Fibroblast of lung (primary cell): Measurements from ENCODE around the gene MPDU1. TPM values are rescaled to one million over a fixed set of nuclear protein-coding genes. Genes with fewer than 3 reads are reported as not detected.
A peak's percentile ranks its signal among the peaks of the same experiment; 100 is the strongest.

Experiments
- DNase-seq, 2 donors: peaks; one replicate each; pipeline versions ENCODE4 v3.0.0 to v3.0.0-alpha.2; 2010; ENCODE audit warnings: low read depth in 2 of 2
- H2AFZ ChIP-seq: 2 replicates; pipeline ENCODE4 v1.5.1; 2012; ENCODE audit warnings: low read length, control low read depth, inconsistent platforms
- H3K27ac ChIP-seq: 2 replicates; pipeline ENCODE4 v1.5.1; 2011; ENCODE audit warnings: low read length, control low read depth; ENCODE audit not compliant: insufficient read depth
- H3K27me3 ChIP-seq: 2 replicates; pipeline ENCODE4 v1.5.1; 2011; ENCODE audit warnings: mild to moderate bottlenecking, low read length; ENCODE audit not compliant: control insufficient read depth, insufficient read depth
- H3K36me3 ChIP-seq: 2 replicates; pipeline ENCODE4 v1.5.1; 2011; ENCODE audit warnings: low read length; ENCODE audit not compliant: control insufficient read depth, insufficient read depth
- H3K4me1 ChIP-seq: 2 replicates; pipeline ENCODE4 v1.5.1; 2011; ENCODE audit warnings: low read length; ENCODE audit not compliant: control insufficient read depth, insufficient read depth; ENCODE audit errors: extremely low read depth
- H3K4me2 ChIP-seq: 2 replicates; pipeline ENCODE4 v1.5.1; 2011; ENCODE audit warnings: low read length, control low read depth; ENCODE audit not compliant: insufficient read depth; ENCODE audit errors: extremely low read depth
- H3K4me3 ChIP-seq, 4 experiments: fragments of 200-600 bp in 1 of 4; sonication (generic) in 1 of 4; replicated peaks in 1 of 4; 2 replicates each; pipeline ENCODE4 v1.5.1; 2011 to 2016; ENCODE audit warnings: low read length in 4 of 4, low read depth in 3 of 4, mild to moderate bottlenecking in 3 of 4, control low read depth in 2 of 4, inconsistent platforms in 1 of 4, mixed read lengths in 1 of 4; ENCODE audit not compliant: insufficient read depth in 1 of 4; ENCODE audit errors: control extremely low read depth in 1 of 4
- H3K79me2 ChIP-seq: 2 replicates; pipeline ENCODE4 v1.5.1; 2012; ENCODE audit warnings: mild to moderate bottlenecking, low read length, inconsistent platforms; ENCODE audit not compliant: control insufficient read depth, insufficient read depth
- H3K9ac ChIP-seq: 2 replicates; pipeline ENCODE4 v1.5.1; 2011; ENCODE audit warnings: mild to moderate bottlenecking, low read length, control low read depth; ENCODE audit not compliant: insufficient read depth
- H3K9me3 ChIP-seq: 2 replicates; pipeline ENCODE4 v1.5.1; 2012; ENCODE audit warnings: low read depth, low read length; ENCODE audit not compliant: control insufficient read depth, insufficient read depth
- H4K20me1 ChIP-seq: 2 replicates; pipeline ENCODE4 v1.5.1; 2011; ENCODE audit warnings: low read length; ENCODE audit not compliant: control insufficient read depth, insufficient read depth; ENCODE audit errors: extremely low read depth
- EZH2 ChIP-seq: IDR thresholded peaks from 2 replicates; pipeline ENCODE4 v1.5.1; 2012; ENCODE audit warnings: low read length, control low read depth, mild to moderate bottlenecking; ENCODE audit errors: missing control alignments
- polyA plus RNA-seq, 2 donors: library from polyadenylated mRNA; depleted of rRNA in 1 of 2; stranded (reverse) in 1 of 2; unstranded in 1 of 2; fragments of >200 nt; gene quantifications; 2 replicates each; pipeline ENCODE4 v1.2.1, GENCODE V29; 2011 to 2012; ENCODE audit warnings: missing spikeins in 1 of 2
- total RNA-seq: library from RNA; depleted of rRNA; stranded (reverse); fragments of >200 nt; gene quantifications from 2 replicates; pipeline ENCODE4 v1.2.1, GENCODE V29; 2014
- TF ChIP-seq, protein P1 (sequence below), 2 donors: IDR thresholded peaks in 1 of 2; conservative IDR thresholded peaks in 1 of 2; 1 replicate in 1 of 2; 2 replicates in 1 of 2; pipeline ENCODE4 v1.5.1; 2011 to 2012; ENCODE audit warnings: low read length in 2 of 2, control low read depth in 1 of 2, inconsistent platforms in 1 of 2, low read depth in 1 of 2, mild to moderate bottlenecking in 1 of 2

The MPDU1 gene
- total and polyA plus RNA-seq, 2 donors (not counting 1 experiment from before 2014, with no cell fraction given): 51.9 to 107 TPM

DNA sequence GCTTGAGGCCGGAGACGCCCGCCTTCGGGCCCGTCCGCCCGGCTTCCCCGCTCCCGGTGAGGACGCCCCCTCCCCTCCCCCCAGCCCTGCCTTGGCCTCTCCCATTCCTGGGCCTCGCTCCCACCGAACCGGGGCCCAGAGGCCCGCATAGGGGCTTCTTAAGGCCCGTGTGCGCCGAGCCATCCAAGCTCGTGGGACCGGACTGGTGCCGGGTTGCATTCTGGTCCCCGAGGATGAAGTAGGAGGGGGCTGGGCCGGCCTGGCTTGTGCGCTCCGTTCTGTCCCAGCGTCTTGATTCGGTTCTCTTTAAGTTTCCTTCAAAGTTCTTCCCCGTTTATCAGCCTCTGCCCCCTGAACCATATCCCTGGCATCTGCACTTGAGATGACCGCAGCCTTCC is 21.4 kb upstream of the MPDU1 start:
- Histone ChIP-seq H3K27ac (peak overlapping the region; percentile 80), H3K79me2 (peaks cover 38% of the 10 kb centered on the region), H3K4me3 (peak overlapping the region; percentile 65 to 87 (median 84)), H3K9me3 (no peaks in the 10 kb centered on the region), H3K36me3 (peaks cover 19% of the 10 kb centered on the region), H3K4me2 (peak overlapping the region; percentile 96), H2AFZ (no peak overlapping the region), H4K20me1 (no peaks in the 10 kb centered on the region), H3K27me3 (no peaks in the 10 kb centered on the region), H3K9ac (peak overlapping the region; percentile 86), H3K4me1 (peaks cover 21% of the 10 kb centered on the region)
- DNase-seq: no peak
- TF ChIP-seq, protein P1, sequence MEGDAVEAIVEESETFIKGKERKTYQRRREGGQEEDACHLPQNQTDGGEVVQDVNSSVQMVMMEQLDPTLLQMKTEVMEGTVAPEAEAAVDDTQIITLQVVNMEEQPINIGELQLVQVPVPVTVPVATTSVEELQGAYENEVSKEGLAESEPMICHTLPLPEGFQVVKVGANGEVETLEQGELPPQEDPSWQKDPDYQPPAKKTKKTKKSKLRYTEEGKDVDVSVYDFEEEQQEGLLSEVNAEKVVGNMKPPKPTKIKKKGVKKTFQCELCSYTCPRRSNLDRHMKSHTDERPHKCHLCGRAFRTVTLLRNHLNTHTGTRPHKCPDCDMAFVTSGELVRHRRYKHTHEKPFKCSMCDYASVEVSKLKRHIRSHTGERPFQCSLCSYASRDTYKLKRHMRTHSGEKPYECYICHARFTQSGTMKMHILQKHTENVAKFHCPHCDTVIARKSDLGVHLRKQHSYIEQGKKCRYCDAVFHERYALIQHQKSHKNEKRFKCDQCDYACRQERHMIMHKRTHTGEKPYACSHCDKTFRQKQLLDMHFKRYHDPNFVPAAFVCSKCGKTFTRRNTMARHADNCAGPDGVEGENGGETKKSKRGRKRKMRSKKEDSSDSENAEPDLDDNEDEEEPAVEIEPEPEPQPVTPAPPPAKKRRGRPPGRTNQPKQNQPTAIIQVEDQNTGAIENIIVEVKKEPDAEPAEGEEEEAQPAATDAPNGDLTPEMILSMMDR (conservative IDR thresholded peaks at IDR 0.05 in 1 of 2, IDR thresholded peaks at IDR 0.05 in 1 of 2; ENCODE audit: low read depth in 1 of 2, low read length in 2 of 2): no peak
- no peak for TF ChIP-seq EZH2

DNA sequence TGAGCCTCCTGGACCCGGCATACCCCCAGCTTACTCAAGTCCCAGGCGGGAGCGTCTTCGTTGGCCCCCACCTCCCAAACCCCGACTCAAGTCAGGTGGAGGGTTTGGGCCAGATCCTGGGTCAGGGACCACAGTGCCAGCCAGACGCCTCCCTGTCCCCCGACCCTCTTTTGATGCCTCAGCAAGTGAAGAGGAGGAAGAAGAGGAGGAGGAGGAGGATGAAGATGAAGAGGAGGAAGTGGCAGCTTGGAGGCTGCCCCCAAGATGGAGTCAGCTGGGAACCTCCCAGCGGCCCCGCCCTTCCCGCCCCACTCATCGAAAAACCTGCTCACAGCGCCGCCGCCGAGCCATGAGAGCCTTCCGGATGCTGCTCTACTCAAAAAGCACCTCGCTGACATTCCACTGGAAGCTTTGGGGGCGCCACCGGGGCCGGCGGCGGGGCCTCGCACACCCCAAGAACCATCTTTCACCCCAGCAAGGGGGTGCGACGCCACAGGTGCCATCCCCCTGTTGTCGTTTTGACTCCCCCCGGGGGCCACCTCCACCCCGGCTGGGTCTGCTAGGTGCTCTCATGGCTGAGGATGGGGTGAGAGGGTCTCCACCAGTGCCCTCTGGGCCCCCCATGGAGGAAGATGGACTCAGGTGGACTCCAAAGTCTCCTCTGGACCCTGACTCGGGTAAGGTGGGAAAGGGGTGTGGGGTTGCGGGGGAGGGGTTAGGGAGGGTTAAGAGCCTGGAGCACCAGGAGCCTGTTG is 20.4 kb upstream of the MPDU1 start:
- Histone ChIP-seq H3K36me3 (peaks cover 19% of the 10 kb centered on the region), H3K4me3 (peak overlapping the region in 3 of 4 experiments; percentile 82 to 87 (median 86)), H4K20me1 (no peaks in the 10 kb centered on the region), H3K79me2 (peaks cover 38% of the 10 kb centered on the region), H3K9me3 (no peaks in the 10 kb centered on the region), H3K4me1 (peaks cover 17% of the 10 kb centered on the region), H3K9ac (no peak overlapping the region), H2AFZ (no peak overlapping the region), H3K4me2 (peak overlapping the region; percentile 96), H3K27ac (no peak overlapping the region), H3K27me3 (no peaks in the 10 kb centered on the region)
- no peak for TF ChIP-seq EZH2
- TF ChIP-seq, protein P1 (conservative IDR thresholded peaks at IDR 0.05 in 1 of 2, IDR thresholded peaks at IDR 0.05 in 1 of 2; ENCODE audit: low read depth in 1 of 2, low read length in 2 of 2): no peak
- no peak for DNase-seq

DNA sequence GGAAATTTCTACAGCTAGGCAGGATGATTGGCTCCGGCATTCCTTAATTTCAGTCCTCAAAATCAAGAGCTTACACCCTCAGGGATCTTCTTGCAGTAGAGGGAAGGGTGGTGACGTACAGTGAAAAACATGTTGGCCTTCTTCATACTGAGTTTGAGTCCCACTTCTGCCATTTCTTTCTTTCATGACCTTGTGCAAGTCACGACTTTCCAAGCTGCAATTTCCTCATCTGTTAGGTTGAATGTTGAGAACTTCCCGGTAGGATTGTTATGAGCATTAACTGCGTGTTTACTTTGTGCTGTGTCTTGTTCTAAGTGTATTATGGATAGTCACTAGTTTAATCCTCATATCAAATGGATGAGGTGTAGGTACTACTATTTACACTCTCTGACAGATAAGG is 14.1 kb upstream of the MPDU1 start:
- Histone ChIP-seq H4K20me1 (peaks cover 3% of the 10 kb centered on the region), H2AFZ (no peak overlapping the region), H3K27ac (no peak overlapping the region), H3K4me2 (no peak overlapping the region), H3K27me3 (no peaks in the 10 kb centered on the region), H3K4me1 (peaks cover 9% of the 10 kb centered on the region), H3K9me3 (no peaks in the 10 kb centered on the region), H3K9ac (no peak overlapping the region), H3K4me3 (no peak overlapping the region), H3K36me3 (peaks cover 26% of the 10 kb centered on the region), H3K79me2 (peaks cover 35% of the 10 kb centered on the region)
- TF ChIP-seq, protein P1 (conservative IDR thresholded peaks at IDR 0.05 in 1 of 2, IDR thresholded peaks at IDR 0.05 in 1 of 2; ENCODE audit: low read depth in 1 of 2, low read length in 2 of 2): no peak
- no peak for DNase-seq
